Measurements from ENCODE around the gene RALGAPA2. TPM values are rescaled to one million over a fixed set of nuclear protein-coding genes. Genes with fewer than 3 reads are reported as not detected.

RALGAPA2 gene
- polyA plus RNA-seq, 1 donor from 2014 or later = 21.8 TPM

GRCh38 chr20:20621195-20621594 is 91.2 kb downstream of the RALGAPA2 start:
- H4K20me1 ChIP-seq (ENCODE audit: insufficient read depth) = no peaks in the 10 kb centered on the region
- H3K4me3 ChIP-seq (ENCODE audit: low read length) = no peak overlapping the region
- H3K27me3 ChIP-seq (ENCODE audit: insufficient read depth, low read depth, low read length) = no peaks in the 10 kb centered on the region
- no peaks in the 10 kb centered on the region for H3K36me3 ChIP-seq (ENCODE audit: insufficient read depth, low read length)
- H3K9me2 ChIP-seq (ENCODE audit: insufficient read depth, low read length) = no peaks in the 10 kb centered on the region
- H3K9ac ChIP-seq (ENCODE audit: low read length) = no peak overlapping the region
- H3F3A ChIP-seq (ENCODE audit: insufficient read depth, low read length, poor library complexity, severe bottlenecking) = no peaks in the 10 kb centered on the region
- H3K27ac ChIP-seq (ENCODE audit: low read length) = no peak overlapping the region
- H3K79me2 ChIP-seq (replicated peaks; ENCODE audit: insufficient read depth, low read length) = no peaks in the 10 kb centered on the region
- H3K9me3 ChIP-seq (ENCODE audit: low read length) = no peaks in the 10 kb centered on the region
- H3K4me2 ChIP-seq (ENCODE audit: low read length) = no peak overlapping the region
- no peak overlapping the region for H2AFZ ChIP-seq (ENCODE audit: low read depth, low read length)
- TF ChIP-seq MXI1 (conservative IDR thresholded peaks at IDR 0.05; ENCODE audit: poor library complexity, severe bottlenecking) = no peak
- no peak for TF ChIP-seq EZH2 (IDR thresholded peaks at IDR 0.05; ENCODE audit: borderline replicate concordance, insufficient read depth, low read length, poor library complexity, severe bottlenecking)
- no peak for TF ChIP-seq RAD21 (conservative IDR thresholded peaks at IDR 0.05)

- Histone ChIP-seq H3K36me3 (ENCODE audit: insufficient read depth, low read length) (no peaks in the 10 kb centered on the region), H3K9me3 (ENCODE audit: low read length) (no peaks in the 10 kb centered on the region), H3K9ac (ENCODE audit: low read length) (no peak overlapping the region), H4K20me1 (ENCODE audit: insufficient read depth) (no peaks in the 10 kb centered on the region), H3K27me3 (ENCODE audit: insufficient read depth, low read depth, low read length) (no peaks in the 10 kb centered on the region), H3K27ac (ENCODE audit: low read length) (no peak overlapping the region), H3K4me2 (ENCODE audit: low read length) (no peak overlapping the region), H3K9me2 (ENCODE audit: insufficient read depth, low read length) (no peaks in the 10 kb centered on the region), H3K4me3 (ENCODE audit: low read length) (no peak overlapping the region), H3K79me2 (replicated peaks; ENCODE audit: insufficient read depth, low read length) (no peaks in the 10 kb centered on the region), H3F3A (ENCODE audit: insufficient read depth, low read length, poor library complexity, severe bottlenecking) (no peaks in the 10 kb centered on the region), H2AFZ (ENCODE audit: low read depth, low read length) (no peak overlapping the region)
- TF ChIP-seq MXI1 (conservative IDR thresholded peaks at IDR 0.05; ENCODE audit: poor library complexity, severe bottlenecking) (no peak), EP300 (conservative IDR thresholded peaks at IDR 0.05; ENCODE audit: poor library complexity, severe bottlenecking) (no peak), SMC3 (conservative IDR thresholded peaks at IDR 0.05; ENCODE audit: poor library complexity) (no peak), TAF1 (IDR thresholded peaks at IDR 0.05; ENCODE audit: low read depth) (no peak), REST (IDR thresholded peaks at IDR 0.05; ENCODE audit: borderline replicate concordance) (no peak), RAD21 (conservative IDR thresholded peaks at IDR 0.05) (no peak), POLR2AphosphoS5 (IDR thresholded peaks at IDR 0.05) (no peak), EZH2 (IDR thresholded peaks at IDR 0.05; ENCODE audit: borderline replicate concordance, insufficient read depth, low read length, poor library complexity, severe bottlenecking) (no peak)
- TF ChIP-seq, protein P1, sequence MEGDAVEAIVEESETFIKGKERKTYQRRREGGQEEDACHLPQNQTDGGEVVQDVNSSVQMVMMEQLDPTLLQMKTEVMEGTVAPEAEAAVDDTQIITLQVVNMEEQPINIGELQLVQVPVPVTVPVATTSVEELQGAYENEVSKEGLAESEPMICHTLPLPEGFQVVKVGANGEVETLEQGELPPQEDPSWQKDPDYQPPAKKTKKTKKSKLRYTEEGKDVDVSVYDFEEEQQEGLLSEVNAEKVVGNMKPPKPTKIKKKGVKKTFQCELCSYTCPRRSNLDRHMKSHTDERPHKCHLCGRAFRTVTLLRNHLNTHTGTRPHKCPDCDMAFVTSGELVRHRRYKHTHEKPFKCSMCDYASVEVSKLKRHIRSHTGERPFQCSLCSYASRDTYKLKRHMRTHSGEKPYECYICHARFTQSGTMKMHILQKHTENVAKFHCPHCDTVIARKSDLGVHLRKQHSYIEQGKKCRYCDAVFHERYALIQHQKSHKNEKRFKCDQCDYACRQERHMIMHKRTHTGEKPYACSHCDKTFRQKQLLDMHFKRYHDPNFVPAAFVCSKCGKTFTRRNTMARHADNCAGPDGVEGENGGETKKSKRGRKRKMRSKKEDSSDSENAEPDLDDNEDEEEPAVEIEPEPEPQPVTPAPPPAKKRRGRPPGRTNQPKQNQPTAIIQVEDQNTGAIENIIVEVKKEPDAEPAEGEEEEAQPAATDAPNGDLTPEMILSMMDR (IDR thresholded peaks at IDR 0.05; ENCODE audit: poor library complexity, severe bottlenecking) = no peak
These were observed 98.1 kb downstream of the RALGAPA2 start for GRCh38 chr20:20614391-20614790.

Measured in neural cell (in vitro differentiated cells).